GM04504 (cell line): ENCODE data around the gene MSL1.
"Not testable (repeated sequence)": the region's sequence is repeated elsewhere in the genome, so short reads cannot be mapped to it uniquely, and the experiment has no call there.

Experiments
- DNase-seq: peaks from one replicate; pipeline ENCODE4 v3.0.0-alpha.2; 2012; ENCODE audit warnings: low read depth

The MSL1 gene

GRCh38 chr17:40130352-40131042, 8.7 kb downstream of the MSL1 start:
- DNase-seq: no peak

GRCh38 chr17:40134184-40134583, 12.4 kb downstream of the MSL1 start:
- DNase-seq: no peak

- no peak for DNase-seq
Measured at GRCh38 chr17:40135817-40136216, 14.0 kb downstream of the MSL1 start.

GRCh38 chr17:40139566-40140058, 17.8 kb downstream of the MSL1 start:
- no peak for DNase-seq

GRCh38 chr17:40143166-40143565, 21.4 kb downstream of the MSL1 start:
- DNase-seq: not testable (repeated sequence)

- DNase-seq: no peak
Measured at GRCh38 chr17:40145476-40145875, 23.7 kb downstream of the MSL1 start.

- DNase-seq: no peak
Measured at GRCh38 chr17:40148527-40148926, 26.8 kb downstream of the MSL1 start.

- no peak for DNase-seq
Measured at GRCh38 chr17:40150276-40150675, 28.5 kb downstream of the MSL1 start.

GRCh38 chr17:40151414-40151963, 29.7 kb downstream of the MSL1 start:
- DNase-seq: no peak

GRCh38 chr17:40153603-40154236, 31.9 kb downstream of the MSL1 start:
- no peak for DNase-seq

GRCh38 chr17:40157973-40158372, 36.2 kb downstream of the MSL1 start:
- no peak for DNase-seq

GRCh38 chr17:40158438-40159013, 36.8 kb downstream of the MSL1 start:
- DNase-seq: no peak

GRCh38 chr17:40159456-40159855, 37.7 kb downstream of the MSL1 start:
- DNase-seq: no peak

- no peak for DNase-seq
Measured at GRCh38 chr17:40167685-40168261, 46.0 kb downstream of the MSL1 start.

- peak; percentile 36 for DNase-seq
Measured at GRCh38 chr17:40168262-40168832, 46.6 kb downstream of the MSL1 start.

- no peak for DNase-seq
Measured at GRCh38 chr17:40170325-40170724, 48.6 kb downstream of the MSL1 start.

GRCh38 chr17:40171750-40172149, 50.0 kb downstream of the MSL1 start:
- DNase-seq: no peak

GRCh38 chr17:40173091-40173777, 51.5 kb downstream of the MSL1 start:
- DNase-seq: no peak

- no peak for DNase-seq
Measured at GRCh38 chr17:40173778-40174135, 52.0 kb downstream of the MSL1 start.

- DNase-seq: no peak
Measured at GRCh38 chr17:40174514-40174913, 52.7 kb downstream of the MSL1 start.

GRCh38 chr17:40175928-40176753, 54.4 kb downstream of the MSL1 start:
- no peak for DNase-seq
